Cardiac fibroblast (primary cell): Measurements from ENCODE around the gene JUNB.

Source experiments
- DNase-seq, 2 donors: peaks; one replicate each; pipeline versions ENCODE4 v3.0.0 to v3.0.0-alpha.2; 2010; ENCODE audit warnings: low read depth in 2 of 2
- H3K4me3 ChIP-seq, 2 donors: replicated peaks in 1 of 2; 1 replicate in 1 of 2; 2 replicates in 1 of 2; pipeline ENCODE4 v1.5.1; 2011; ENCODE audit warnings: low read depth in 2 of 2, low read length in 2 of 2, mild to moderate bottlenecking in 2 of 2, moderate library complexity in 1 of 2
- CTCF ChIP-seq: IDR thresholded peaks from one replicate; pipeline ENCODE4 v1.5.1; 2011; ENCODE audit warnings: low read depth, mild to moderate bottlenecking, low read length, inconsistent platforms

The JUNB gene

DNA sequence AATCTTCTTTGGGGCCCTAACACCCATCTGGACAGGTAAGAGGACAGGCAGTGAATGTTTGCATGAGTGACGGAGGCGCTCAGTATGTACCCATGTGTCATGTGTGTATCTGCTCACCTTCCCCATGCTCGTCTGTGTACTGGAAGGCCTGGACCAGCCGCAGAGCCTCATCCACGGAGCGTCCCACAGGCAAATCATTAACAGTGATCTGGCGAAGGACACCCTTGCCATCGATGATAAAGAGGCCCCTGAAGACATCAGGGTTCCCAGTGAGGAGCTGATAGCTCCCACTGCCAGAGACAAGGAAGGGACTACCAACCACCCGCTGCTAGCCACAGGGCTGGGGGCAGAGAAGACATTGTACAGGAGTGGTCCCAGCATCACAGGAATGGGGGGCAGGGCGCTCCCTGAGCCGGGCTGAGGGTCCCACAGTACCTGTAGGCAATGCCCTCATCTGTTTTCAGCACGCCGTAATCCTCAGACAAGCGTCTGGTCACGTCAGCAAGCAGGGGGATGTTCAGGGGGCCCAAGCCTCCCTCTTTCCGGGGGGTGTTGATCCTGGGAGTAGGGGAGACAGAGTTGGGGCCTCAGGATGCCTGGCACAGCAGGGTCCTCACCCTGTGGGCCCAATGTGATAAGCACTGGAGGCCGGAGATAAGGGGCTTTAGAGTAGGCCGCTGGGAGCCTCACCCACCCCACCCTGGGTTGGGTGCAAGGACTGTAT lies 8.6 kb downstream of the JUNB start:
- TF ChIP-seq CTCF, result no peak
- no peak overlapping the region for H3K4me3 ChIP-seq

DNA sequence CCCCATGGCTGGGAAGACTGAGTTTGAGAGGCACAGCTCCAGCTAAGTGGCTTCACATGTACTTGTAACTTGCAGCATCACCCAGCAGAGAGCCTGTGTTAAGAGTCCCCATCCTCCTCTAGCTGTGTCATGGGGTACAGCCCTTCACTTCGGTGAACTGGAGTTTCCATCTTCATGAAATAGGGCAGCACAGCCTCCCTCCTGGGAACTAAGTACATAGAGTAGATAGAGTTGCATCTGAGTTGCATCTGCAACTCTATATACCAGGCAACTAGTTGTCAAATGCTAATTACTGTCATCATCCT lies 9.1 kb downstream of the JUNB start:
- peak overlapping the region in 1 of 2 donors; percentile 86 for H3K4me3 ChIP-seq
- TF ChIP-seq CTCF, result no peak

More for the DNA sequence above, 8.6 kb downstream of the JUNB start:
- DNase-seq, result no peak

GRCh38 chr19:12800923-12801465 lies 9.7 kb downstream of the JUNB start:
- no peak for DNase-seq
- peak overlapping the region; percentile 86 to 93 for H3K4me3 ChIP-seq
- no peak for TF ChIP-seq CTCF

More for the DNA sequence above, 9.1 kb downstream of the JUNB start:
- no peak for DNase-seq

DNA sequence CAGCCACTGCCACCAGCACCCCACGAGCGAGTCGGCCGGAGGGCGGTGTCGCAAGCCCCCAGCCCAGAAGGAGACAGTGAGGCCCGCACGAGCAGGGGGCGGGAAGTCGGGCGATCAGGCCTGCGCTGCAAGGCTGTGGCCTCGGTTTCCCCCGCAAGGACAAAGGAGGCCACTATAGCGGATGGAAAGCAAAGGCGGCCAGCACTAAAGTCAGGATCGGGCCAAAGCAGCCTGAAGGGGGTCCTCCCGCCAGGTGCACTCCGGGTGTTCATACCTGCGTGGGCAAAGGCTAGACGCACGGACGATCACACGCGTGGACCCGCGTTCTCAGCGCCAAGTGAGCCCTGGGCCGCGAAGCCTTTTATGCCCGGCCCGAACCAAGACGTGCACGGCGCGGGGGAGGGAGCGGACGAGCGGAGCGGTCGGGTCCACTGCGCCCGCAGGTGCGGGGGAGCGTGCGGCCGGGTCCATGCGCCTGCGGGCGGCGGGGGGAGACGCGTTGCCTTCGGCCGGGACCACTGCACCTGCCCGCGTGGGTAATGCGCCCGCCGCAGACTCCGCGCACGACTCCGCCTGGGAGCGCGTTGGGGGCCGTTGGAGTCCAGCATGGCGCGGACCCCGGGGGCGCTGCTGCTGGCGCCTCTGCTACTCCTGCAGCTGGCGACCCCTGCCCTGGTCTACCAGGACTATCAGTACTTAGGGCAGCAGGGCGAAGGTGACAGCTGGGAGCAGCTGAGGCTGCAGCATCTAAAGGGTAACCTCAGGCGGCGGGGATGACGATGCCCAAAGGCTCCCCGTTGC lies 10.4 kb downstream of the JUNB start, which contains the start of the genes PRDX2 and THSD8:
PRDX2 (minus strand) TSS at position 335 of the 801 bp plus-strand sequence. CDS start 539 bp downstream, outside the sequence.
THSD8 (plus strand) TSS at position 604 of the 801 bp plus-strand sequence; CDS start at position 607, 3 bp downstream.
- H3K4me3 ChIP-seq, result peak within 1 kb of the TSS; percentile 86 to 93
- peak; percentile 67 to 85 for DNase-seq
- no peak for TF ChIP-seq CTCF

DNA sequence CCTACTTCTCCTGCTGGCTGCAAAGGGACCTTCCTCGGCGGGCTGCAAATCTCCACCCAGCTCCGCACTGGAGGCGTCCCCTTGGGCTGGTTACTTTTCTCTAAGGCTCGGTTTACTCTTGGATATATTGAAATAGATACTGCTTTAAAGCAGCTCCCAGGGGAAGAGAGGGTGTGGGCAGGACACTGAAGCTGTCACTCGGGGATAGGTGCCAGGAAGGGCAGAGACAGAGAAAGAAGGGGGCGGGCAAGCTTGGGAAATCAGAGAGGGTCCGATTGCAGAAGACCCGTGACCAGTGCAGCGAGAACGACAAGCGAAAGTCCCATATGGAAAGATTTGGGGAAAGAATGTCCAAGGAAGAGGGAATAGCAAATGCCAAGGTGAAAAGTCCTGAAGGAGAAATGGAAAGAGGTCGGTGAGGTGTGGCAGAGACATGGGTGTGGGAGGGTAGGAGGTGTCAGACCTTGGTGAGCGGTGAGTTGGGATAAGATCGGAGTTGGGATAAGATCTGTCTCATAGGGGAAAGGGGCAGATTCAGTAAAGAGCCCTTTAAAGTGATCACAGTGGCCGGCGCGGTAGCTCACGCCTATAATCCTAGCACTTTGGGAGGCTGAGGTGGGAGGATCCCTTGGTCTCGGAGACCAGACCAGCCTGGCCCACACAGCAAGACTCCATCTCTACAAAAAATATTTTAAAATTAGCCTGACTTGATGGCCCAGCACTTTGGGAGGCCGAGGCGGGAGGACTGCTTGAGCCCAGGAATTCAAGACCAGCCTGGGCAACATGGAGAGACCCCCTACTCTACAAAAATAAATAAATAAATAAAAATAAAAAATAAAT lies 11.2 kb downstream of the JUNB start:
- DNase-seq, result peak in 1 of 2 donors; percentile 20
- no peak for TF ChIP-seq CTCF
- H3K4me3 ChIP-seq, result peak overlapping the region; percentile 86 to 93

DNA sequence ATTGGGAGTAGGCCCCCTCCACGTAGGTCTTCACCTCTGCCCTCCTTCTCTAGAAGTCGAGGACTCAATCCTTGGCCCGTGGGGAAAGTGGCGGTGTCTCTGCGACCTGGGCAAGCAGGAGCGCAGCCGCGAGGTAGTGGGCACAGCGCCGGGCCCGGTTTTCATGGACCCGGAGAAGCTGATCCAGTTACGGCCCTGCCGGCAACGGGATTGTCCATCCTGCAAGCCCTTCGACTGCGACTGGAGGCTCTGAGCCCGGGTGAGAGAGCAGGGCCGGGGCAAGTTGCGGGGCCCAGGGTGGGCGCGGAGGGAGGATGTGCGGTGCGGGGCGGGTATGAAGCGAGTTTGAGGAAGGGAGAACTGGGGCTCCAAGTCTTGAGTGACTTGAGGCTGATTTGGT lies 12.8 kb downstream of the JUNB start:
- no peak for TF ChIP-seq CTCF
- H3K4me3 ChIP-seq, result no peak overlapping the region

More for the DNA sequence above, 12.8 kb downstream of the JUNB start:
- no peak for DNase-seq
